KMS-11 (cell line): ENCODE measurements around the gene RAP1GAP2.

ENCODE experiments used
- H2AFZ ChIP-seq: fragments of 200-600 bp; sonication (generic); 2 replicates; pipeline ENCODE4 v1.6.1; 2016; ENCODE audit warnings: antibody characterized with exemption, mixed run types, low read depth
- H3K27ac ChIP-seq: fragments of 200-600 bp; sonication (generic); 2 replicates; pipeline ENCODE4 v1.6.1; 2016; ENCODE audit warnings: mild to moderate bottlenecking, mixed run types
- H3K27me3 ChIP-seq: fragments of 200-600 bp; sonication (generic); 2 replicates; pipeline ENCODE4 v1.6.1; 2017; ENCODE audit warnings: mild to moderate bottlenecking, low read depth, mixed run types, moderate library complexity; ENCODE audit not compliant: insufficient read depth
- H3K36me3 ChIP-seq: fragments of 200-600 bp; sonication (generic); 2 replicates; pipeline ENCODE4 v1.6.1; 2017; ENCODE audit warnings: mild to moderate bottlenecking, mixed run types; ENCODE audit not compliant: insufficient read depth
- H3K4me1 ChIP-seq: fragments of 200-600 bp; sonication (generic); 2 replicates; pipeline ENCODE4 v1.6.1; 2016; ENCODE audit warnings: mild to moderate bottlenecking, low read depth, mixed run types; ENCODE audit not compliant: poor library complexity, severe bottlenecking
- H3K4me2 ChIP-seq: fragments of 200-600 bp; sonication (generic); 2 replicates; pipeline ENCODE4 v1.7.0; 2016; ENCODE audit warnings: mild to moderate bottlenecking, mixed run types
- H3K4me3 ChIP-seq: fragments of 200-600 bp; sonication (generic); IDR thresholded peaks from 2 replicates; pipeline ENCODE4 v1.6.1; 2017; ENCODE audit warnings: low read depth, low read length, mixed read lengths; ENCODE audit not compliant: insufficient read depth
- H3K79me2 ChIP-seq: fragments of 200-600 bp; sonication (generic); 2 replicates; pipeline ENCODE4 v1.6.1; 2016; ENCODE audit warnings: low read depth, mixed run types; ENCODE audit not compliant: insufficient read depth
- H3K9ac ChIP-seq: fragments of 200-600 bp; sonication (generic); 2 replicates; pipeline ENCODE4 v1.6.1; 2016; ENCODE audit warnings: mild to moderate bottlenecking, mixed run types
- H4K20me1 ChIP-seq: fragments of 200-600 bp; sonication (generic); 2 replicates; pipeline ENCODE4 v1.6.1; 2016; ENCODE audit warnings: mild to moderate bottlenecking, mixed run types; ENCODE audit not compliant: insufficient read depth
- CTCF ChIP-seq: fragments of 200-600 bp; sonication (generic); conservative IDR thresholded peaks from 2 replicates; pipeline ENCODE4 v1.6.1; 2017; ENCODE audit warnings: low read depth, mild to moderate bottlenecking, antibody characterized with exemption, low read length, moderate library complexity, mixed read lengths

Gene RAP1GAP2

GRCh38 chr17:2804912-2805311 is 8.7 kb downstream of the RAP1GAP2 start:
- Histone ChIP-seq H3K27me3 (peaks cover 55% of the 10 kb centered on the region), H3K4me1 (no peaks in the 10 kb centered on the region), H3K9ac (no peak overlapping the region), H3K79me2 (no peaks in the 10 kb centered on the region), H3K4me2 (no peak overlapping the region), H3K36me3 (no peaks in the 10 kb centered on the region), H2AFZ (no peak overlapping the region), H4K20me1 (no peaks in the 10 kb centered on the region), H3K4me3 (no peak overlapping the region), H3K27ac (no peak overlapping the region)
- TF ChIP-seq CTCF: no peak

GRCh38 chr17:2805961-2806360 is 9.7 kb downstream of the RAP1GAP2 start:
- Histone ChIP-seq H3K4me3 (no peak overlapping the region), H2AFZ (no peak overlapping the region), H4K20me1 (no peaks in the 10 kb centered on the region), H3K27ac (no peak overlapping the region), H3K36me3 (no peaks in the 10 kb centered on the region), H3K79me2 (no peaks in the 10 kb centered on the region), H3K4me2 (no peak overlapping the region), H3K4me1 (no peaks in the 10 kb centered on the region), H3K27me3 (peaks cover 49% of the 10 kb centered on the region), H3K9ac (no peak overlapping the region)
- no peak for TF ChIP-seq CTCF

- TF ChIP-seq CTCF: no peak
- no peaks in the 10 kb centered on the region for H3K4me1 ChIP-seq
- no peak overlapping the region for H2AFZ ChIP-seq
- H3K36me3 ChIP-seq: no peaks in the 10 kb centered on the region
- no peak overlapping the region for H3K4me3 ChIP-seq
- no peaks in the 10 kb centered on the region for H4K20me1 ChIP-seq
- H3K27me3 ChIP-seq: peaks cover 42% of the 10 kb centered on the region; the same call in 1 of the 2 replicates
- no peak overlapping the region for H3K27ac ChIP-seq
- H3K4me2 ChIP-seq: no peak overlapping the region
- H3K9ac ChIP-seq: no peak overlapping the region
- H3K79me2 ChIP-seq: no peaks in the 10 kb centered on the region
Measured at GRCh38 chr17:2808367-2809335, 12.4 kb downstream of the RAP1GAP2 start.

- Histone ChIP-seq H3K27me3 (peaks cover 36% of the 10 kb centered on the region; the same call in 1 of the 2 replicates), H3K4me2 (no peak overlapping the region), H3K79me2 (no peaks in the 10 kb centered on the region), H3K4me1 (peaks cover 5% of the 10 kb centered on the region), H3K27ac (no peak overlapping the region), H3K9ac (no peak overlapping the region), H3K4me3 (no peak overlapping the region), H2AFZ (no peak overlapping the region), H4K20me1 (no peaks in the 10 kb centered on the region), H3K36me3 (no peaks in the 10 kb centered on the region)
- no peak for TF ChIP-seq CTCF
Measured at GRCh38 chr17:2809337-2809736, 13.1 kb downstream of the RAP1GAP2 start.
